Mesothelial cell of epicardium (in vitro differentiated cells): ENCODE measurements around the gene VPS13C. TPM values are rescaled to one million over a fixed set of nuclear protein-coding genes. Genes with fewer than 3 reads are reported as not detected.

Experiments
- DNase-seq, 2 experiments: peaks; one replicate each; pipeline ENCODE4 v3.0.0; 2021; ENCODE audit warnings: low spot score in 2 of 2; ENCODE audit not compliant: unreplicated experiment in 2 of 2
- H3K27ac Mint-ChIP-seq: 2 replicates; pipeline ENCODE4 v1.8.0; 2021; ENCODE audit warnings: mixed read lengths
- H3K27me3 Mint-ChIP-seq: 2 replicates; pipeline ENCODE4 v1.8.0; 2021; ENCODE audit warnings: low read depth, mixed read lengths
- H3K36me3 Mint-ChIP-seq: 2 replicates; pipeline ENCODE4 v1.8.0; 2021; ENCODE audit warnings: mixed read lengths
- H3K4me1 Mint-ChIP-seq: 2 replicates; pipeline ENCODE4 v1.8.0; 2021; ENCODE audit warnings: mixed read lengths
- H3K4me3 Mint-ChIP-seq: 2 replicates; pipeline ENCODE4 v1.8.0; 2021; ENCODE audit warnings: mild to moderate bottlenecking, moderate library complexity, mixed read lengths
- H3K9me3 Mint-ChIP-seq: 2 replicates; pipeline ENCODE4 v1.8.0; 2021; ENCODE audit warnings: mixed read lengths
- total RNA-seq: library from RNA; stranded (reverse); gene quantifications from 3 replicates; pipeline ENCODE4 v1.2.1, GENCODE V29; 2021
- TF ChIP-seq, protein P1 (sequence below): fragments of 200-600 bp; sonication (generic); IDR thresholded peaks from one replicate; pipeline ENCODE4 v1.5.0; 2021; ENCODE audit warnings: antibody characterized with exemption; ENCODE audit not compliant: unreplicated experiment

VPS13C gene
- total RNA-seq, 1 donor from 2014 or later, result 44.7 TPM

DNA sequence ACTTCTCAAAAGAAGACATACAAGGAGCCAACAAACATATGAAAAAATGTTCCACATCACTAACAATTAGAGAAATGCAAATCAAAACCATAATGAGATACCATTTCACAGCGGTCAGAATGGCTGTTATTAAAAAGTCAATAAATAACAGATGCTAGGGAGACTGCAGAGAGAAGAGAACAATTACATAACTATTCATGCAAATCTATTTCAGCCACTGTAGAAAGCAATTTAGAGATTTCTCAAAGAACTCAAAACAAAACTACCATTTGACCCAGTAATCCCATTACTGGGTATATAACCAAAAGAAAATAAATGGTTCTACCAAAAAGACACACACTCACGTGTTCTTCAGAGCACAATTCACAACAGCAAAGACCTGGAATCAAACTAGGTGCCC lies 116.3 kb downstream of the VPS13C start:
- H3K4me3 Mint-ChIP-seq, result no peak overlapping the region
- TF ChIP-seq, protein P1, sequence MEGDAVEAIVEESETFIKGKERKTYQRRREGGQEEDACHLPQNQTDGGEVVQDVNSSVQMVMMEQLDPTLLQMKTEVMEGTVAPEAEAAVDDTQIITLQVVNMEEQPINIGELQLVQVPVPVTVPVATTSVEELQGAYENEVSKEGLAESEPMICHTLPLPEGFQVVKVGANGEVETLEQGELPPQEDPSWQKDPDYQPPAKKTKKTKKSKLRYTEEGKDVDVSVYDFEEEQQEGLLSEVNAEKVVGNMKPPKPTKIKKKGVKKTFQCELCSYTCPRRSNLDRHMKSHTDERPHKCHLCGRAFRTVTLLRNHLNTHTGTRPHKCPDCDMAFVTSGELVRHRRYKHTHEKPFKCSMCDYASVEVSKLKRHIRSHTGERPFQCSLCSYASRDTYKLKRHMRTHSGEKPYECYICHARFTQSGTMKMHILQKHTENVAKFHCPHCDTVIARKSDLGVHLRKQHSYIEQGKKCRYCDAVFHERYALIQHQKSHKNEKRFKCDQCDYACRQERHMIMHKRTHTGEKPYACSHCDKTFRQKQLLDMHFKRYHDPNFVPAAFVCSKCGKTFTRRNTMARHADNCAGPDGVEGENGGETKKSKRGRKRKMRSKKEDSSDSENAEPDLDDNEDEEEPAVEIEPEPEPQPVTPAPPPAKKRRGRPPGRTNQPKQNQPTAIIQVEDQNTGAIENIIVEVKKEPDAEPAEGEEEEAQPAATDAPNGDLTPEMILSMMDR, result no peak
- H3K27me3 Mint-ChIP-seq, result no peaks in the 10 kb centered on the region
- no peak for DNase-seq
- H3K36me3 Mint-ChIP-seq, result peaks cover 36% of the 10 kb centered on the region
- H3K27ac Mint-ChIP-seq, result no peak overlapping the region
- peaks cover 15% of the 10 kb centered on the region for H3K9me3 Mint-ChIP-seq
- peaks cover 2% of the 10 kb centered on the region for H3K4me1 Mint-ChIP-seq

DNA sequence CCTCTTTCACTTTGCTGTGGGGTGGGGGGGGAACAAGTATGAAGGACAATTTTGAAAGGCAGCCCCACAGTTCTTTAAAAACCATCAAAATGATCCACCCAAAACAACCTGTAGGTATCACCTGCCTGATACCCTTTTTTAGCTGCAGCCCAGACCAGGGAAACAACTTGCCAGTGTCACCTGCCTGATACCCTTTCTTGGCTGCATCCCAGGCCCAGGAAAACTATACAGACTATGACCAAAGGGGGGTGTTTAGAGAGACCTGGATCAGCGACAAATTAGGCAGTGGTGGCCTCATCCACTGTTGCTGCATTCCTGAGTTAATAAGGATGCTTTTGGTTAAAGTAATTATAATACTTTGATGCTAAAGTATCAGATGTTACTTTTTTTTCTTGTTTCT lies 122.0 kb downstream of the VPS13C start:
- no peaks in the 10 kb centered on the region for H3K4me1 Mint-ChIP-seq
- no peak overlapping the region for H3K27ac Mint-ChIP-seq
- no peak overlapping the region for H3K4me3 Mint-ChIP-seq
- TF ChIP-seq, protein P1, result no peak
- H3K36me3 Mint-ChIP-seq, result peaks cover 10% of the 10 kb centered on the region
- no peaks in the 10 kb centered on the region for H3K9me3 Mint-ChIP-seq
- H3K27me3 Mint-ChIP-seq, result no peaks in the 10 kb centered on the region
- no peak for DNase-seq

DNA sequence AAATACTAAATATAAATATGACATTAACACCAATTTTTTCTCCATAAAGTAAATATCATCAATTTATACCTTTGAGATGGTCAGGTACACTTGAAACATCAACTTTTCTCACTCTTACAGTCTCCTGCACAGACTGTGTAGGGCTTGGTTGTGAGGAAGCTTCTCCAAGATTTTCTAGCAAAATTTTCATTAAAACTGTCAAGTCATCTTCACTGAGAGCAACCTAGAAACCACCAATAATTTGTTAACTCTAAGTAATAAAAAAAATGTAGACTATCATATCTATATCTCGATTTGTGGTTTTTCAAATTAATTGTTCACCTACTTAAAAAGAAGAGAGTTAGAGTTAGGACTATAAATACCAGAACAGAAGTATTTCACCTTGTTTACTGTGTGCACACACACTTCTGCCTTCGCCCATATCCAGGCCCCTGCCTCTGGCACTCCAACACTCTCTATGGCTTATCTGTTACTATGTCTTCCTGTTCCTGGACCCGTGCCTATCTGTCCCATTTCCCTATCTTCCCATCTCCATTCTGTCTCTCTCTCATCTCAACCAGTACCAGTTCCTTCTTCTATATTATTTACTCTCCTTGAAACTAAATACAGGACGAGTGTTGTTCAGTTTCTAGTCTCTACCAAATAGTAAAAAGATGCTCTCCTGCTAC lies 123.6 kb downstream of the VPS13C start:
- H3K4me3 Mint-ChIP-seq, result no peak overlapping the region
- H3K27me3 Mint-ChIP-seq, result no peaks in the 10 kb centered on the region
- peaks cover 5% of the 10 kb centered on the region for H3K36me3 Mint-ChIP-seq
- TF ChIP-seq, protein P1, result no peak
- no peaks in the 10 kb centered on the region for H3K4me1 Mint-ChIP-seq
- DNase-seq, result no peak
- H3K9me3 Mint-ChIP-seq, result no peaks in the 10 kb centered on the region
- H3K27ac Mint-ChIP-seq, result no peak overlapping the region

DNA sequence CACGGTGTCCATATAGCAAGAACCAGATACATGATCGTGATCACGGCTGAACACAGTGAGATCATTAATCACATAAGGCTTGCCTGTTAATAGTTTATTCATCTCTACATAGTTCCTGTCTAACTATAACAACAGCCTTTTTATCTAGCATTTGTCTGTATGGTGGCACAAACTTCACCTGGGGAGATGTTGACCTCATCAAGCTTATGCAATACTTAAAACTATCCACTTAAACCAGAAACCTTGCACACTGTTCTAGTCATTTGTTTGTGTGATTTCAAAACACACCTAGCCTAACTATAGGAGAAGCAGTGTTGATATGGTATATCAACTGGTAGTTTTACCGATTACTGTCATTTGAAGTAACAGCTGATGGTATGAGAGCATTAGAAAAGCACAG lies 124.8 kb downstream of the VPS13C start:
- H3K36me3 Mint-ChIP-seq, result peaks cover 5% of the 10 kb centered on the region
- no peak overlapping the region for H3K4me3 Mint-ChIP-seq
- no peak for DNase-seq
- H3K27me3 Mint-ChIP-seq, result no peaks in the 10 kb centered on the region
- H3K9me3 Mint-ChIP-seq, result no peaks in the 10 kb centered on the region
- no peaks in the 10 kb centered on the region for H3K4me1 Mint-ChIP-seq
- no peak overlapping the region for H3K27ac Mint-ChIP-seq
- TF ChIP-seq, protein P1, result no peak

DNA sequence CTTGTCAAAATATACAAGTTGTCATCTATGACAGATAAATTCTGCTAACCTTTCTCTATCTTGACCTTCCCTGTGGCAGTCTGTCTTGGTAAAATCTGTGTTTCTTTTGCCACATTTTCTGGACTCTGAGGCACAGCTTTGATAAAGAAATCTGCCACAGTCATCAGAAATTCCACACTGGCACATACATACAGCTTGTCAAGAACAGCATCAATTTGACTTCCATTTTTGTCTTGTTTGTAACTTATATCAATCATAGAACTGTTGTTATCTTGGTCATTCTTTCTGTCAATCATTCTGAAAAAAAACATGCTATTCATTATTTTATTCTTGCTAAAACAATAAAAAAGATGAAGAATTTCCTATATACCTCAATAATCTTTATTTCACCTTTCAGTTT lies 130.8 kb downstream of the VPS13C start:
- TF ChIP-seq, protein P1, result no peak
- Mint-ChIP-seq H3K36me3 (peaks cover 19% of the 10 kb centered on the region), H3K4me3 (no peak overlapping the region), H3K9me3 (no peaks in the 10 kb centered on the region), H3K27ac (no peak overlapping the region), H3K27me3 (no peaks in the 10 kb centered on the region), H3K4me1 (no peaks in the 10 kb centered on the region)
- no peak for DNase-seq
